ENCODE results near the gene FBXO46. TPM values are rescaled to one million over a fixed set of nuclear protein-coding genes. Genes with fewer than 3 reads are reported as not detected.

The FBXO46 gene
- total and polyA plus RNA-seq, 10 of the 15 experiments (the other 5 are each of a cell fraction or from before 2014, with no cell fraction given), result 2.5 to 61.5 (median 13.7) TPM

DNA sequence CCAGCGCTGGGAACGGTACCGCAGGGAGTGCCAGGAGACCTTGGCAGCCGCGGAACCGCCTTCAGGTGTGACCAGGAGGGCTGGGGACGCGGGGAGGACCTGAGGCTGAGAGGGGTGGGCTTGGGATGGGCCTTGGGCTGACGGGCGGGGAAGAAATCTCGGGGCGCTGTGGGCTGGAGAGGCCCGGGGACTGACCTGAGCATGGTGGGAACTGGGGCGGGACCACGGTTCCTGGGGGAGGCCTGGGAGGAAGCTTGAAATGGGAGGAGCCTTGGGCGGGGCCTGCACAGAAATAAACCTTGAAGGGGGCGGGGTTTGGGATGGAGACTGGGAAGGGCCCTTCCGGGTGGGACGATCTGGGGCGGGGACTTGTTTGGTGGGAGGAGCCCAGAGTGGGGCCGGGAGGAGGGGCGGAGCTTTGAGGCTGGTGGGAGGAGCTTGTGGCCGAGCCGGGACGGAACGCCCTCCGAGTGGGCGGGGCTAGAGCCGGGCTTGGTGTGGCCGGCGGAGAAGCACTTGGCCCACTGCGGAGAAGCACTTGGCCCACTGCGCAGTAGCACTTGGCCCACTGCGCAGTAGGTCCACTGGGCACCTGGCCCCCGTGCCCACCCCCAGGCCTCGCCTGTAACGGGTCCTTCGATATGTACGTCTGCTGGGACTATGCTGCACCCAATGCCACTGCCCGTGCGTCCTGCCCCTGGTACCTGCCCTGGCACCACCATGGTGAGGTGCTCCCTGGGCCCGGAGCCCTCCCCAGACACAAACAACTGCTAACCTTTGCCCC is 59.8 kb downstream of the FBXO46 start:
- H3K4me2 ChIP-seq (ENCODE audit: control insufficient read depth, insufficient read depth), result peak overlapping the region; percentile 94
- RAD21 ChIA-PET (ENCODE audit: unreplicated experiment), result interaction anchor here (1.2 to 4.0 kb wide), 7 partner anchors 10 to 232 kb away, joined by 3 to 47 read pairs (median 5); partner anchors contain the start of genes QPCTL, SIX5 and SNRPD2
- no peaks in the 10 kb centered on the region for H3K9me3 ChIP-seq (replicated peaks; ENCODE audit: control insufficient read depth, insufficient read depth, low read length)
- H3K36me3 ChIP-seq (ENCODE audit: control insufficient read depth in 2 of 2, insufficient read depth in 2 of 2, low read length in 1 of 2), result peaks cover 3 to 6% of the 10 kb centered on the region in 2 experiments; a peak in 3 of 4 replicates
- no peaks in the 10 kb centered on the region for H3K27me3 ChIP-seq (replicated peaks in 1 of 2; ENCODE audit: control insufficient read depth in 2 of 2, insufficient read depth in 2 of 2, low read length in 1 of 2)
- H3K9ac ChIP-seq (ENCODE audit: control insufficient read depth, insufficient read depth, low read length), result peak overlapping the region; percentile 30; the same call in 1 of the 2 replicates
- POLR2A ChIA-PET, result interaction anchor here (0.6 to 3.8 kb wide), 11 partner anchors 9 to 202 kb away, joined by 3 to 27 read pairs (median 3); partner anchors contain the start of genes QPCTL, SIX5 and SNRPD2
- DNase-seq (ENCODE audit: low read depth, low spot score) (peak; percentile 62), ATAC-seq (peak; percentile 66), FAIRE-seq (peak; percentile 75)
- H2AFZ ChIP-seq (ENCODE audit: control insufficient read depth, low read depth, low read length), result peak overlapping the region; percentile 12; the same call in 1 of the 2 replicates
- peaks cover 9% of the 10 kb centered on the region for H3K4me1 ChIP-seq (ENCODE audit: control insufficient read depth, insufficient read depth, low read length)
- no TSS peak for BruUV-seq (replicated peaks)
- in situ Hi-C loops (cut with MboI), result no loop called here
- SMC1A ChIA-PET (ENCODE audit: uncharacterized antibody, unreplicated experiment), result interaction anchor here (0.9 to 3.2 kb wide), 4 partner anchors 10 to 29 kb away, joined by 4 to 13 read pairs (median 6); partner anchors contain the start of genes QPCTL and SNRPD2
- intact Hi-C loops (cut with micrococcal nuclease; ENCODE audit: unreplicated experiment), result no loop called here
- TF ChIP-seq HDGF (IDR thresholded peaks at IDR 0.05) (peak; percentile 84), LARP7 (IDR thresholded peaks at IDR 0.05) (peak; percentile 54; the same call in 1 of the 2 replicates), SP1 (IDR thresholded peaks at IDR 0.05; ENCODE audit: low read depth, low read length) (peak; percentile 30), SMARCA5 (IDR thresholded peaks at IDR 0.05) (peak; percentile 26; the same call in 1 of the 2 replicates), HSF1 (IDR thresholded peaks at IDR 0.05; ENCODE audit: low read depth, low read length) (no peak), RELA (IDR thresholded peaks at IDR 0.05; ENCODE audit: borderline replicate concordance, partially characterized antibody) (no peak), GATAD2B (conservative IDR thresholded peaks at IDR 0.05; ENCODE audit: low read depth) (0 out of 2 replicates have a peak, but pooled peaks have one; percentile 37)
- H3K27ac ChIP-seq (ENCODE audit: control insufficient read depth, insufficient read depth), result peak overlapping the region; percentile 37; the same call in 1 of the 2 replicates
- 31% methylated on average over 24 of the region's 42 CpGs for WGBS (ENCODE audit: insufficient coverage, insufficient replicate concordance, low lambda C conversion rate, missing lambda C conversion rate)
- H4K20me1 ChIP-seq (ENCODE audit: control insufficient read depth, insufficient read depth), result no peaks in the 10 kb centered on the region; the same call in 1 of the 2 replicates
- peaks cover 20% of the 10 kb centered on the region for H3K79me2 ChIP-seq (ENCODE audit: control insufficient read depth, insufficient read depth, low read length)
- peak overlapping the region; percentile 94 for H3K4me3 ChIP-seq
- CTCF ChIA-PET, result interaction anchor here (0.6 to 3.1 kb wide), 7 partner anchors 10 to 232 kb away, joined by 3 to 21 read pairs (median 5); partner anchors contain the start of genes QPCTL and SNRPD2
